Measurements from ENCODE around the gene NFYC.
A peak's percentile ranks its signal among the peaks of the same experiment; 100 is the strongest.

Gene NFYC

DNA sequence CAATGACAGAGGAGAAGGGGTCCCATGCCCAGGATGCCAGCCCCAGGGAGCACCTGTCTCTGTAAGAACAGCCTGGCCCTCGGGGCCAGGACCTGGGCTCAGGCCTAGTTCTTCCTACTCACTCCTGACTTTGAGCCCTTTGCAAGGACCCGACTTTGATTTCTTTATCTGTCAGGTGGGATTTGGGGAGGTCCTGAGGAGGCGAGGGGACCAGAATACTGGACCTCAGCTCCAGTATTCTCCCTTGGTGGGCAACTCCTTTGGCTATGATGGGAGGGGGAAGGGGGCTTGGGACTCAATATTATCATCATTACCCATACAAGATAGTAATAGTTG, 110.2 kb downstream of the NFYC start:
- no peak for DNase-seq (ENCODE audit: low read depth, low spot score)
- POLR2A ChIA-PET: no interaction called here
- H3K4me3 ChIP-seq (ENCODE audit: low read depth, low read length): peak overlapping the region; percentile 54
- CTCF ChIA-PET: no interaction called here
- TF ChIP-seq CTCF (IDR thresholded peaks at IDR 0.05; ENCODE audit: insufficient read depth, low read length, missing control alignments): no peak

- CTCF ChIA-PET: no interaction called here
- DNase-seq (ENCODE audit: low read depth, low spot score): no peak
- POLR2A ChIA-PET: no interaction called here
- peak overlapping the region; percentile 54 for H3K4me3 ChIP-seq (ENCODE audit: low read depth, low read length)
- TF ChIP-seq CTCF (IDR thresholded peaks at IDR 0.05; ENCODE audit: insufficient read depth, low read length, missing control alignments): no peak
These were observed 110.7 kb downstream of the NFYC start for GRCh38 chr1:40802078-40802741.

DNA sequence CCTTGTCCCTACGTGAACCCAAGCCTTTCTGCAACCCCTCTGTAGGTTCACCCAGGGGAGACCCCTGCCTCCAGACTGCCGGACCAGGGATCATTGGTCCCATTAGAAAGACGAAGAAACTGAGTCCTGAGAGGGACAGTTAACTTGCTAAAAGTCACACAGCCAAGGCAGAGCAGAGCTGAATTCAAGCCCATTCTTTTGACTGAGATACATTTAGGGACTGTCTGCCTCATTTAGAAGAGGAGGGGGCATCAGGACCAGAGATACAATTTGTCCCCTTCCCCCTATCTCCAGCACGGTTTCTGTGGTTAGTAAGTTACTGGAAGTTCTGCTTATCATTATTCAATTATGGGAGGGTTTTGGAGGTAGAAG, 111.2 kb downstream of the NFYC start:
- CTCF ChIA-PET: interaction anchor here (1.2 kb wide), 1 partner anchor 47 kb away, joined by 3 read pairs; no protein-coding TSS in a partner anchor
- no peak for DNase-seq (ENCODE audit: low read depth, low spot score)
- POLR2A ChIA-PET: interaction anchor here (0.9 kb wide), 1 partner anchor 112 kb away, joined by 3 read pairs; the partner anchor contains the start of gene NFYC
- H3K4me3 ChIP-seq (ENCODE audit: low read depth, low read length): no peak overlapping the region
- TF ChIP-seq CTCF (IDR thresholded peaks at IDR 0.05; ENCODE audit: insufficient read depth, low read length, missing control alignments): no peak

DNA sequence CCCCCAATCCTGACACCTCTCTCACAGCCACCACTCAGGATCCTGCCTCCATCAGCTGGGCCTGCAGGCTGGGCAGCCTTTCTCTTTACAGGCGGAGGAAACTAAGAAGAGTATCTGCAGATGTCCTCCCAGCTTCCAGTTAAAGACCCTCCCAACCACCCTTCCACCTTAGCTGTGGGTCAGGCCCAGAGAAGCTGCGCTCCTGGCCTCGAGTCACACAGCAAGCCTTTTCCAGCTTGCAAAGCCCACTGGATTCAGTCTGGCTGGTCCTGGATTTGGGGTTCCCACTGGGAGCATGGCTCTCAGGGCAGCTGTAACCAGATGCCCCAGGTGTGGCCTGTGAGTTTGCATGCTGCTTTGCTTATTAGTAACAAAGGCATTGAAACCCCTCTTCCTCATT, 111.9 kb downstream of the NFYC start:
- no peak for TF ChIP-seq CTCF (IDR thresholded peaks at IDR 0.05; ENCODE audit: insufficient read depth, low read length, missing control alignments)
- POLR2A ChIA-PET: interaction anchor here (0.9 kb wide), 1 partner anchor 112 kb away, joined by 3 read pairs; the partner anchor contains the start of gene NFYC
- no peak for DNase-seq (ENCODE audit: low read depth, low spot score)
- no peak overlapping the region for H3K4me3 ChIP-seq (ENCODE audit: low read depth, low read length)
- CTCF ChIA-PET: interaction anchor here (0.7 to 1.6 kb wide), 3 partner anchors 24 to 48 kb away, joined by 3 read pairs; no protein-coding TSS in a partner anchor

GRCh38 chr1:40803902-40804301, 112.4 kb downstream of the NFYC start:
- H3K4me3 ChIP-seq (ENCODE audit: low read depth, low read length): no peak overlapping the region
- DNase-seq (ENCODE audit: low read depth, low spot score): no peak
- ChIA-PET POLR2A (no interaction called here), CTCF (interaction anchor here (0.7 to 1.6 kb wide), 3 partner anchors 24 to 48 kb away, joined by 3 read pairs; no protein-coding TSS in a partner anchor)
- no peak for TF ChIP-seq CTCF (IDR thresholded peaks at IDR 0.05; ENCODE audit: insufficient read depth, low read length, missing control alignments)

DNA sequence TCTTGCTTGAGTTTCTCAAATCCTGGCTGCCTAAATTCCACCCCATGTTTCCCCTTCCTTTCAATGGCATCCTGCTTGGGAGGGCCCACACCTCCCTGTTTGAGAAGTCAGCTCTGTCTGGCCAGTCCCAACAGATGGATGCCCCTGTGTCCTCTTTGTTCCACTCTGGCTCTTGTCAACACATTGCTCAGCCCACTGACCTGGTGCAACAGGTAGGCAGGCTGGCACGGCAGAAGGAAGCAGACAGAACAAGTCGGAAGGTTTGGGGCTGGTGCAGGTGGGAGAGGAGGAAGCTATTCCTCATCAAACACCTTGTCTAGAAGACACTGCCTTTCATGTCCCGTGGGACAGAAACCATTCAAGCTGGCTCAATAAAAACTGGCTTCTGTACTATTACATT, 114.7 kb downstream of the NFYC start:
- DNase-seq (ENCODE audit: low read depth, low spot score): no peak
- ChIA-PET CTCF (interaction anchor here (0.9 to 3.4 kb wide), 3 partner anchors 10 to 45 kb away, joined by 3 to 11 read pairs (median 3); no protein-coding TSS in a partner anchor), POLR2A (interaction anchor here (0.7 kb wide), 1 partner anchor 115 kb away, joined by 3 read pairs; the partner anchor contains the start of gene NFYC)
- TF ChIP-seq CTCF (IDR thresholded peaks at IDR 0.05; ENCODE audit: insufficient read depth, low read length, missing control alignments): no peak
- H3K4me3 ChIP-seq (ENCODE audit: low read depth, low read length): no peak overlapping the region
